GM12878 (cell line): ENCODE data around the gene NLRP10. TPM values are rescaled to one million over a fixed set of nuclear protein-coding genes. Genes with fewer than 3 reads are reported as not detected.

Experiments used
- ATAC-seq: fragments of 200-7000 bp; cut with Tn5 transposase; 3 replicates; pipeline ENCODE4 v1.9.1; 2020; ENCODE audit warnings: mild to moderate bottlenecking, moderate library complexity
- BruUV-seq: library from RNA; stranded (reverse); fragments of 400-500 nt; replicated peaks from 2 replicates; lab custom pipeline; 2021; lab: Mats Ljungman, UMichigan
- CTCF ChIA-PET: fragments of 300-600 bp; sonication (Branson Sonifier 250); formaldehyde crosslinking; extraction: SDS; loops from one replicate; lab custom pipeline; 2021; ENCODE audit warnings: inconsistent platforms; lab: Yijun Ruan, JAX
- POLR2A ChIA-PET: fragments of 350-600 bp; formaldehyde crosslinking; extraction: SDS; loops from one replicate; lab custom pipeline; 2021; ENCODE audit warnings: inconsistent platforms; lab: Charles Lee
- RAD21 ChIA-PET: fragments of 300-600 bp; sonication (Branson Sonifier 250); formaldehyde crosslinking; loops from one replicate; lab custom pipeline; 2023; ENCODE audit warnings: antibody characterized with exemption; ENCODE audit not compliant: unreplicated experiment; lab: Charles Lee
- SMC1A ChIA-PET: fragments of 300-600 bp; sonication (Branson Sonifier 250); formaldehyde crosslinking; loops from one replicate; lab custom pipeline; 2023; ENCODE audit not compliant: unreplicated experiment, uncharacterized antibody; lab: Charles Lee
- DNase-seq: peaks from one replicate; pipeline ENCODE4 v3.0.0-alpha.2; 2011; ENCODE audit warnings: low read depth, low spot score
- FAIRE-seq: peaks from 3 replicates; lab custom pipeline; 2011; peaks lifted over from hg19 to GRCh38; lab: Jason Lieb, UNC
- H2AFZ ChIP-seq: 2 replicates; pipeline ENCODE4 v1.6.0; 2011; ENCODE audit warnings: low read depth, low read length, control low read depth; ENCODE audit not compliant: control insufficient read depth
- H3K27ac ChIP-seq: 2 replicates; pipeline ENCODE4 v1.5.1; 2011; ENCODE audit warnings: control low read depth; ENCODE audit not compliant: control insufficient read depth, insufficient read depth
- H3K27me3 ChIP-seq, 2 experiments: replicated peaks in 1 of 2; 2 replicates each; pipeline versions ENCODE4 v1.6.0 to v1.6.1; 2011; ENCODE audit warnings: low read length in 1 of 2; ENCODE audit not compliant: control insufficient read depth in 2 of 2, insufficient read depth in 2 of 2
- H3K36me3 ChIP-seq, 2 experiments: 2 replicates each; pipeline ENCODE4 v1.5.1; 2011; ENCODE audit warnings: low read length in 1 of 2; ENCODE audit not compliant: control insufficient read depth in 2 of 2, insufficient read depth in 2 of 2
- H3K4me1 ChIP-seq: 2 replicates; pipeline ENCODE4 v1.6.1; 2011; ENCODE audit warnings: mild to moderate bottlenecking, low read length, moderate library complexity, mixed read lengths; ENCODE audit not compliant: control insufficient read depth, insufficient read depth
- H3K4me2 ChIP-seq: 2 replicates; pipeline ENCODE4 v1.6.0; 2011; ENCODE audit warnings: control low read depth; ENCODE audit not compliant: control insufficient read depth, insufficient read depth
- H3K4me3 ChIP-seq: fragments of 200-600 bp; sonication (generic); 2 replicates; pipeline ENCODE4 v1.5.1; 2016
- H3K79me2 ChIP-seq: 2 replicates; pipeline ENCODE4 v1.6.0; 2011; ENCODE audit warnings: low read length; ENCODE audit not compliant: control insufficient read depth, insufficient read depth
- H3K9ac ChIP-seq: 2 replicates; pipeline ENCODE4 v1.8.0; 2011; ENCODE audit warnings: low read length, control low read depth, mixed read lengths; ENCODE audit not compliant: control insufficient read depth, insufficient read depth
- H3K9me3 ChIP-seq: replicated peaks from 3 replicates; pipeline ENCODE4 v1.5.1; 2011; ENCODE audit warnings: mild to moderate bottlenecking, low read length; ENCODE audit not compliant: control insufficient read depth, insufficient read depth
- H4K20me1 ChIP-seq: 2 replicates; pipeline ENCODE4 v1.6.0; 2011; ENCODE audit not compliant: control insufficient read depth, insufficient read depth
- BACH1 ChIP-seq: fragments of 450-650 bp; IDR thresholded peaks from 2 replicates; pipeline ENCODE4 v1.6.1; 2017; ENCODE audit warnings: mild to moderate bottlenecking, borderline replicate concordance
- BCLAF1 ChIP-seq: fragments of 450-650 bp; IDR thresholded peaks from 2 replicates; pipeline ENCODE4 v1.6.1; 2017; ENCODE audit warnings: antibody characterized with exemption, mild to moderate bottlenecking, moderate library complexity
- BHLHE40 ChIP-seq, 2 experiments: fragments of 450-650 bp in 1 of 2; IDR thresholded peaks; 2 replicates each; pipeline ENCODE4 v1.6.1; 2011 to 2017; ENCODE audit warnings: low read depth in 2 of 2, borderline replicate concordance in 1 of 2, improper control_type of control experiment in 1 of 2, low read length in 1 of 2, mild to moderate bottlenecking in 1 of 2
- CUX1 ChIP-seq: IDR thresholded peaks from 2 replicates; pipeline ENCODE4 v1.6.1; 2012; ENCODE audit warnings: improper control_type of control experiment, low read depth, low read length; ENCODE audit not compliant: insufficient replicate concordance
- E4F1 ChIP-seq: fragments of 450-650 bp; IDR thresholded peaks from 2 replicates; pipeline ENCODE4 v1.6.1; 2018; ENCODE audit warnings: borderline replicate concordance, mild to moderate bottlenecking; ENCODE audit not compliant: partially characterized antibody
- FOS ChIP-seq: IDR thresholded peaks from 3 replicates; pipeline ENCODE4 v1.6.1; 2011; ENCODE audit warnings: borderline replicate concordance; ENCODE audit not compliant: insufficient read length; ENCODE audit errors: extremely low read depth
- NFYB ChIP-seq: IDR thresholded peaks from 2 replicates; pipeline ENCODE4 v1.6.1; 2011; ENCODE audit warnings: low read depth, mild to moderate bottlenecking, low read length, improper control_type of control experiment, moderate library complexity; ENCODE audit not compliant: insufficient read depth
- NR2C1 ChIP-seq: fragments of 450-650 bp; IDR thresholded peaks from 2 replicates; pipeline ENCODE4 v1.6.1; 2017; ENCODE audit warnings: antibody characterized with exemption, mild to moderate bottlenecking, moderate library complexity
- PAX5 ChIP-seq: IDR thresholded peaks from 2 replicates; pipeline ENCODE4 v1.6.1; 2011; ENCODE audit warnings: low read depth, low read length, borderline replicate concordance
- RFX5 ChIP-seq: IDR thresholded peaks from 2 replicates; pipeline ENCODE4 v1.6.1; 2011; ENCODE audit warnings: low read depth, low read length, improper control_type of control experiment
- USF1 ChIP-seq: IDR thresholded peaks from 2 replicates; pipeline ENCODE4 v1.6.1; 2011; ENCODE audit warnings: borderline replicate concordance, low read depth, mild to moderate bottlenecking, moderate library complexity, mixed read lengths, low read length; ENCODE audit not compliant: insufficient read depth; ENCODE audit errors: extremely low read length
- ZNF24 ChIP-seq: fragments of 450-650 bp; IDR thresholded peaks from 2 replicates; pipeline ENCODE4 v1.6.1; 2017; ENCODE audit warnings: antibody characterized with exemption, mild to moderate bottlenecking
- WGBS: methylation state at CpG from one replicate; pipeline ENCODE4 v1.1.6; 2016; ENCODE audit warnings: low lambda C conversion rate; ENCODE audit not compliant: insufficient replicate concordance, insufficient coverage; ENCODE audit errors: missing lambda C conversion rate; 5-methylcytosine and 5-hydroxymethylcytosine counted together
- in situ Hi-C: fragments of 300-500 bp; cut with MboI; formaldehyde crosslinking; loops from 9 replicates; pipeline ENCODE4 v1.14.3; 2018; ENCODE audit warnings: mixed read lengths
- intact Hi-C: fragments of 100-400 bp; cut with micrococcal nuclease; formaldehyde crosslinking; loops from one replicate; pipeline ENCODE4 v1.14.2; 2022; ENCODE audit not compliant: unreplicated experiment
- polyA plus RNA-seq, 11 experiments: library from polyadenylated mRNA; depleted of rRNA in 4 of 11; unstranded in 6 of 11; stranded (reverse) in 5 of 11; fragments of >200 nt; fragmentation: Nextera tagmentation in 4 of 11; fragmentation: Illumina TruSeq in 1 of 11; extraction: Ambion mirVana in 4 of 11; extraction: Trizol in 1 of 11; gene quantifications; 1 replicate in 1 of 11; 2 replicates in 10 of 11; pipeline versions ENCODE4 v1.2.1 to v1.2.3, GENCODE V29; 2011 to 2016; ENCODE audit warnings: inconsistent platforms in 2 of 11, missing spikeins in 2 of 11, low read depth in 1 of 11
- total RNA-seq, 4 experiments: library from RNA; depleted of rRNA in 3 of 4; stranded (reverse); fragments of >200 nt in 3 of 4; fragmentation: Illumina TruSeq in 1 of 4; extraction: Trizol in 1 of 4; gene quantifications; 2 replicates each; pipeline versions ENCODE4 v1.2.1 to v1.2.3, GENCODE V29; 2013 to 2021

Gene NLRP10
- total and polyA plus RNA-seq, 10 of the 15 experiments (the other 5 are each of a cell fraction or from before 2014, with no cell fraction given), result 0.04 TPM; not detected in 9

GRCh38 chr11:8003187-8003586 lies 37.9 kb upstream of the NLRP10 start:
- Histone ChIP-seq H3K79me2 (no peaks in the 10 kb centered on the region), H3K4me2 (no peak overlapping the region), H4K20me1 (no peaks in the 10 kb centered on the region), H3K27me3 (no peaks in the 10 kb centered on the region), H3K4me3 (no peak overlapping the region), H3K36me3 (peaks cover 3 to 5% of the 10 kb centered on the region in 2 experiments; a peak in 3 of 4 replicates), H3K27ac (no peak overlapping the region), H2AFZ (no peak overlapping the region), H3K9me3 (no peaks in the 10 kb centered on the region), H3K4me1 (no peaks in the 10 kb centered on the region), H3K9ac (no peak overlapping the region)
- no TSS peak for BruUV-seq
- FAIRE-seq (no peak), ATAC-seq (no peak), DNase-seq (no peak)
- SMC1A ChIA-PET, result no interaction called here
- RAD21 ChIA-PET, result interaction anchor here (1.7 kb wide), 1 partner anchor 112 kb away, joined by 3 read pairs; no protein-coding TSS in a partner anchor
- CTCF ChIA-PET, result interaction anchor here (0.9 to 6.7 kb wide), 2 partner anchors 30 to 96 kb away, joined by 3 to 94 read pairs; no protein-coding TSS in a partner anchor
- POLR2A ChIA-PET, result no interaction called here
- WGBS, result 52% methylated on average over 7 of the region's 7 CpGs
- intact Hi-C loops, result no loop called here
- in situ Hi-C loops, result no loop called here
- no peak for TF ChIP-seq CUX1
- TF ChIP-seq BCLAF1, result no peak
- no peak for TF ChIP-seq NFYB
- no peak for TF ChIP-seq FOS
- TF ChIP-seq ZNF24, result no peak
- TF ChIP-seq E4F1, result no peak
- TF ChIP-seq PAX5, result no peak
- no peak for TF ChIP-seq RFX5
- TF ChIP-seq BHLHE40 (IDR thresholded peaks at IDR 0.05; ENCODE audit: borderline replicate concordance in 1 of 2, low read depth in 2 of 2, low read length in 1 of 2), result no peak
- no peak for TF ChIP-seq NR2C1
- TF ChIP-seq BACH1, result no peak
- no peak for TF ChIP-seq USF1
